ENCODE measurements around the gene ATOH1.

- TF ChIP-seq, protein P1, sequence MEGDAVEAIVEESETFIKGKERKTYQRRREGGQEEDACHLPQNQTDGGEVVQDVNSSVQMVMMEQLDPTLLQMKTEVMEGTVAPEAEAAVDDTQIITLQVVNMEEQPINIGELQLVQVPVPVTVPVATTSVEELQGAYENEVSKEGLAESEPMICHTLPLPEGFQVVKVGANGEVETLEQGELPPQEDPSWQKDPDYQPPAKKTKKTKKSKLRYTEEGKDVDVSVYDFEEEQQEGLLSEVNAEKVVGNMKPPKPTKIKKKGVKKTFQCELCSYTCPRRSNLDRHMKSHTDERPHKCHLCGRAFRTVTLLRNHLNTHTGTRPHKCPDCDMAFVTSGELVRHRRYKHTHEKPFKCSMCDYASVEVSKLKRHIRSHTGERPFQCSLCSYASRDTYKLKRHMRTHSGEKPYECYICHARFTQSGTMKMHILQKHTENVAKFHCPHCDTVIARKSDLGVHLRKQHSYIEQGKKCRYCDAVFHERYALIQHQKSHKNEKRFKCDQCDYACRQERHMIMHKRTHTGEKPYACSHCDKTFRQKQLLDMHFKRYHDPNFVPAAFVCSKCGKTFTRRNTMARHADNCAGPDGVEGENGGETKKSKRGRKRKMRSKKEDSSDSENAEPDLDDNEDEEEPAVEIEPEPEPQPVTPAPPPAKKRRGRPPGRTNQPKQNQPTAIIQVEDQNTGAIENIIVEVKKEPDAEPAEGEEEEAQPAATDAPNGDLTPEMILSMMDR (IDR thresholded peaks at IDR 0.05; ENCODE audit: insufficient read depth, low read length, poor library complexity, severe bottlenecking), result no peak
- no peak for TF ChIP-seq EZH2phosphoT487 (conservative IDR thresholded peaks at IDR 0.05; ENCODE audit: low read length)
Observed at GRCh38 chr4:93810340-93810992, 18.1 kb upstream of the ATOH1 start.

All from SU-DHL-6 (cell line).